Measurements from ENCODE around the gene LRRC4C. TPM values are rescaled to one million over a fixed set of nuclear protein-coding genes. Genes with fewer than 3 reads are reported as not detected.

LRRC4C gene
- total and polyA plus RNA-seq, 10 of the 15 experiments (the other 5 are each of a cell fraction or from before 2014, with no cell fraction given), result 1.5 TPM; not detected in 9

GRCh38 chr11:40573254-40573891, 886.1 kb downstream of the LRRC4C start:
- Histone ChIP-seq H4K20me1 (ENCODE audit: control insufficient read depth, insufficient read depth) (no peaks in the 10 kb centered on the region), H3K27me3 (replicated peaks in 1 of 2; ENCODE audit: control insufficient read depth in 2 of 2, insufficient read depth in 2 of 2, low read length in 1 of 2) (no peaks in the 10 kb centered on the region), H3K9ac (ENCODE audit: control insufficient read depth, insufficient read depth, low read length) (no peak overlapping the region), H3K9me3 (replicated peaks; ENCODE audit: control insufficient read depth, insufficient read depth, low read length) (no peaks in the 10 kb centered on the region), H3K36me3 (ENCODE audit: control insufficient read depth in 2 of 2, insufficient read depth in 2 of 2, low read length in 1 of 2) (no peaks in the 10 kb centered on the region), H3K4me1 (ENCODE audit: control insufficient read depth, insufficient read depth, low read length) (no peaks in the 10 kb centered on the region), H3K27ac (ENCODE audit: control insufficient read depth, insufficient read depth) (no peak overlapping the region), H3K79me2 (ENCODE audit: control insufficient read depth, insufficient read depth, low read length) (no peaks in the 10 kb centered on the region), H3K4me3 (no peak overlapping the region), H3K4me2 (ENCODE audit: control insufficient read depth, insufficient read depth) (no peak overlapping the region), H2AFZ (ENCODE audit: control insufficient read depth, low read depth, low read length) (no peak overlapping the region)
- BruUV-seq (replicated peaks), result no TSS peak
- ChIA-PET RAD21 (ENCODE audit: unreplicated experiment) (no interaction called here), CTCF (no interaction called here), POLR2A (no interaction called here), SMC1A (ENCODE audit: uncharacterized antibody, unreplicated experiment) (no interaction called here)
- 0% methylated on average over 1 of the region's 1 CpG for WGBS (ENCODE audit: insufficient coverage, insufficient replicate concordance, low lambda C conversion rate, missing lambda C conversion rate)
- DNase-seq (ENCODE audit: low read depth, low spot score), result no peak
- in situ Hi-C loops (cut with MboI) (no loop called here), intact Hi-C loops (cut with micrococcal nuclease; ENCODE audit: unreplicated experiment) (no loop called here)
- TF ChIP-seq ZNF274 (IDR thresholded peaks at IDR 0.05; ENCODE audit: insufficient read depth, insufficient read length) (no peak), ZNF384 (IDR thresholded peaks at IDR 0.05; ENCODE audit: borderline replicate concordance, low read depth, low read length) (no peak), ATF3 (IDR thresholded peaks at IDR 0.05; ENCODE audit: borderline replicate concordance, extremely low read depth, low read depth, low read length) (no peak), FOS (IDR thresholded peaks at IDR 0.05; ENCODE audit: borderline replicate concordance, extremely low read depth, insufficient read length) (no peak), SUPT20H (IDR thresholded peaks at IDR 0.05; ENCODE audit: borderline replicate concordance, control insufficient read depth, low read depth, low read length) (no peak), TCF7 (IDR thresholded peaks at IDR 0.05; ENCODE audit: borderline replicate concordance) (no peak)
- TF ChIP-seq, protein P1, sequence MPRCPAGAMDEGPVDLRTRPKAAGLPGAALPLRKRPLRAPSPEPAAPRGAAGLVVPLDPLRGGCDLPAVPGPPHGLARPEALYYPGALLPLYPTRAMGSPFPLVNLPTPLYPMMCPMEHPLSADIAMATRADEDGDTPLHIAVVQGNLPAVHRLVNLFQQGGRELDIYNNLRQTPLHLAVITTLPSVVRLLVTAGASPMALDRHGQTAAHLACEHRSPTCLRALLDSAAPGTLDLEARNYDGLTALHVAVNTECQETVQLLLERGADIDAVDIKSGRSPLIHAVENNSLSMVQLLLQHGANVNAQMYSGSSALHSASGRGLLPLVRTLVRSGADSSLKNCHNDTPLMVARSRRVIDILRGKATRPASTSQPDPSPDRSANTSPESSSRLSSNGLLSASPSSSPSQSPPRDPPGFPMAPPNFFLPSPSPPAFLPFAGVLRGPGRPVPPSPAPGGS (IDR thresholded peaks at IDR 0.05; ENCODE audit: borderline replicate concordance, insufficient read depth, low read depth, low read length, poor library complexity, severe bottlenecking), result no peak
- TF ChIP-seq, protein P2, sequence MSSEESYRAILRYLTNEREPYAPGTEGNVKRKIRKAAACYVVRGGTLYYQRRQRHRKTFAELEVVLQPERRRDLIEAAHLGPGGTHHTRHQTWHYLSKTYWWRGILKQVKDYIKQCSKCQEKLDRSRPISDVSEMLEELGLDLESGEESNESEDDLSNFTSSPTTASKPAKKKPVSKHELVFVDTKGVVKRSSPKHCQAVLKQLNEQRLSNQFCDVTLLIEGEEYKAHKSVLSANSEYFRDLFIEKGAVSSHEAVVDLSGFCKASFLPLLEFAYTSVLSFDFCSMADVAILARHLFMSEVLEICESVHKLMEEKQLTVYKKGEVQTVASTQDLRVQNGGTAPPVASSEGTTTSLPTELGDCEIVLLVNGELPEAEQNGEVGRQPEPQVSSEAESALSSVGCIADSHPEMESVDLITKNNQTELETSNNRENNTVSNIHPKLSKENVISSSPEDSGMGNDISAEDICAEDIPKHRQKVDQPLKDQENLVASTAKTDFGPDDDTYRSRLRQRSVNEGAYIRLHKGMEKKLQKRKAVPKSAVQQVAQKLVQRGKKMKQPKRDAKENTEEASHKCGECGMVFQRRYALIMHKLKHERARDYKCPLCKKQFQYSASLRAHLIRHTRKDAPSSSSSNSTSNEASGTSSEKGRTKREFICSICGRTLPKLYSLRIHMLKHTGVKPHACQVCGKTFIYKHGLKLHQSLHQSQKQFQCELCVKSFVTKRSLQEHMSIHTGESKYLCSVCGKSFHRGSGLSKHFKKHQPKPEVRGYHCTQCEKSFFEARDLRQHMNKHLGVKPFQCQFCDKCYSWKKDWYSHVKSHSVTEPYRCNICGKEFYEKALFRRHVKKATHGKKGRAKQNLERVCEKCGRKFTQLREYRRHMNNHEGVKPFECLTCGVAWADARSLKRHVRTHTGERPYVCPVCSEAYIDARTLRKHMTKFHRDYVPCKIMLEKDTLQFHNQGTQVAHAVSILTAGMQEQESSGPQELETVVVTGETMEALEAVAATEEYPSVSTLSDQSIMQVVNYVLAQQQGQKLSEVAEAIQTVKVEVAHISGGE (CRISPR knock-in tag; IDR thresholded peaks at IDR 0.05), result no peak
- FAIRE-seq, result no peak
- ATAC-seq, result no peak
